GM13977 (cell line): ENCODE results near the gene OLIG2.

Source experiments
- DNase-seq: peaks from one replicate; pipeline ENCODE4 v3.0.0; 2012; ENCODE audit warnings: low spot score
- in situ Hi-C: fragments of 300-500 bp; cut with MboI; formaldehyde crosslinking; loops from one replicate; pipeline ENCODE4 v1.12.0; 2022; ENCODE audit warnings: low sequenced_read_pairs, low pct_unique_long_range_greater_than_20kb, mixed read lengths, inconsistent platforms; ENCODE audit not compliant: unreplicated experiment
- TF ChIP-seq, protein P1 (sequence below): IDR thresholded peaks from 2 replicates; pipeline ENCODE4 v1.5.1; 2012; ENCODE audit warnings: mild to moderate bottlenecking, control low read depth; ENCODE audit not compliant: insufficient read depth; ENCODE audit errors: extremely low read depth, missing control alignments

Gene OLIG2

DNA sequence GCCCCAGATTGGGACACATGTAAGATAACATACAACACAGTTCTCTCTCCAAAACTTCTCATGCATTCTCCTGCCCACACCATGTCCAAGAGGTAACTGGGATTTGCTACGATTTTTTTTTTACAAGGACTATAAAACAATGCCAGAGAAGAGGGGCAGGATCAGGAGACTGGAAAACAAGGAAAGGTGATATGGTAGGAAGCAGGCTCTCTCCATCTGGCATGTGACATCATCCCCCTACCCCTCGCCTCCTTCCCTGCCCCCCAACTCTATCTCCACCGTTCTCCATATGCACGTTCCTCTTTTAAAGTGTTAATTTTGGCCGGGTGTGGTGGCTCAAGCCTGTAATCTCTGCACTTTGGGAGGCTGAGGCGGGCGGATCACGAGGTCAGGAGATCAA is 20.7 kb downstream of the OLIG2 start:
- in situ Hi-C loops: no loop called here

DNA sequence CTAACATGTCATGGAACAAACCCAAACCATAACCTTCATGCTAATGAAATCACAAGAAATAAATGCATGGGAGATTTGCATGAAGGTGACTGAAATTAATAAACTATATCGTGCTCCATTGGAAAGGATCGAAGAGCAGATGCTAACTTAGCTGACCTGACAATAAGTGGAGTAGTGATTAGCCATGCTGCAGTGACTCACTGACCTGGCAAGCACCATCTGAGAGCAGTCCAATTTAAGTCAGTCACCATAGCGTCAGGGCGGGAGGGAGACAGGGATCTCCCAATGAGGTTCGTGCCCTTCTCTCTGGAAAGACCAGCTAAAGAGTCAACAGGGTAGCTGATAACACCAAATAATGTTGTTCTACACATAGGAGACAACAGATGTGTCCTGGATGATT is 21.5 kb downstream of the OLIG2 start:
- no peak for DNase-seq
- in situ Hi-C loops: no loop called here
- TF ChIP-seq, protein P1, sequence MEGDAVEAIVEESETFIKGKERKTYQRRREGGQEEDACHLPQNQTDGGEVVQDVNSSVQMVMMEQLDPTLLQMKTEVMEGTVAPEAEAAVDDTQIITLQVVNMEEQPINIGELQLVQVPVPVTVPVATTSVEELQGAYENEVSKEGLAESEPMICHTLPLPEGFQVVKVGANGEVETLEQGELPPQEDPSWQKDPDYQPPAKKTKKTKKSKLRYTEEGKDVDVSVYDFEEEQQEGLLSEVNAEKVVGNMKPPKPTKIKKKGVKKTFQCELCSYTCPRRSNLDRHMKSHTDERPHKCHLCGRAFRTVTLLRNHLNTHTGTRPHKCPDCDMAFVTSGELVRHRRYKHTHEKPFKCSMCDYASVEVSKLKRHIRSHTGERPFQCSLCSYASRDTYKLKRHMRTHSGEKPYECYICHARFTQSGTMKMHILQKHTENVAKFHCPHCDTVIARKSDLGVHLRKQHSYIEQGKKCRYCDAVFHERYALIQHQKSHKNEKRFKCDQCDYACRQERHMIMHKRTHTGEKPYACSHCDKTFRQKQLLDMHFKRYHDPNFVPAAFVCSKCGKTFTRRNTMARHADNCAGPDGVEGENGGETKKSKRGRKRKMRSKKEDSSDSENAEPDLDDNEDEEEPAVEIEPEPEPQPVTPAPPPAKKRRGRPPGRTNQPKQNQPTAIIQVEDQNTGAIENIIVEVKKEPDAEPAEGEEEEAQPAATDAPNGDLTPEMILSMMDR: no peak

More for the DNA sequence above, 20.7 kb downstream of the OLIG2 start:
- no peak for DNase-seq
- TF ChIP-seq, protein P1: no peak

DNA sequence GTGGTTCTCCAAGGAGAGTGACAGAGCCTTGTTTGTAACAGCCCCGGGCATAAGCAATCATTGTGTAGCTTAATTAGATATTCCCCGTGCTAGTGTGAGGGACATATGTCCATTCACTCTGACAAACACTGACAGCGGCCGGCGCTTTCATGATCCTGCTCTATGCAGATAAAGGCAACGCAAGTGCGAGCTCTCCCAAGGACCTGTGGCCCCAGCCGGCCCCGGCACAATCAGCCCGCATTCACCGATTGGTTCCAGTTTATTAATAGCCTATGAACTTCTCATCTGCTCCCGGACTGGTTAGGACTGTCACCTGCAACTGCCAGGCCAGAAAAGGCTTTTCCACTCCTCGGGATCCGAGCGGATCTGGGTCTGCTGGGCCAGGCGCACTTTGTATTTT is 26.2 kb downstream of the OLIG2 start:
- in situ Hi-C loops: no loop called here
- TF ChIP-seq, protein P1: no peak
- no peak for DNase-seq

DNA sequence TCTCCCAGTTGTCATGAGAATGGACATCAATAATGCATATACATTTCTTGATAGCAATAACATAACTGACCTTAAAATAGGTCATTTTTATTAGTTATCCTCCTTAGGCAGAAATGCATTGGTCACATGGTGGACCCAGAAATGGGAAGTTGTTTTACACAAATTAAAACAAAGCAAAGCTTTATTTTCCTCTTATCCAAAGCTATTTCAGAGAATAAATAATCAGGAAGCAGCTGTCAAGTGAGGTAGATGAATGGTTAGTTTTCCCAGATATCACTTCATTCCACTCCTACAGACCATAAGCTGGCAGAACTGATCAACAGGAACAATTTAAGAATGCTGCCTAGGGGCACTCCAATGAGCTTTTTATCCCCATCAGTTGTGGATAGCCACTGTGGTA is 28.2 kb downstream of the OLIG2 start:
- no peak for DNase-seq
- in situ Hi-C loops: no loop called here
- TF ChIP-seq, protein P1: no peak

DNA sequence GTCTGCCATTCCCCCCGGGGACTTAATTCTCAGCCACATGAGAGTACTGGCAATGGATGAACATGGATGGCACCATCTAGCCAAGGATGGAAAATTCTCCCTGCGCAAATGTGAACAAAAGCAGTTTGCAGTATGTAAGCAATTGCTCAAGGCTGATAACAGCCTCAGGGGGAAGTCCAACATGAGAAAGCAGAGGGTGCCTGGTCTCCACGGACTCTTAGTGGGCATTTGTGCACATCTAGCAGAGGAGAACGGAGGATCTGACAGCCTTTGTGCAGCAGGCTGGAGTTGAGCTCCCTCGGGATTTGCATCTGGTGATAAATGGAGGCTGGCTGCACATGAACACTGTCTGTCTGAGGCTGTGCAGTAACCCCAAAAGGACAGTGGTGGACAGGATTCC is 30.3 kb downstream of the OLIG2 start:
- DNase-seq: no peak
- in situ Hi-C loops: no loop called here
- TF ChIP-seq, protein P1: no peak

DNA sequence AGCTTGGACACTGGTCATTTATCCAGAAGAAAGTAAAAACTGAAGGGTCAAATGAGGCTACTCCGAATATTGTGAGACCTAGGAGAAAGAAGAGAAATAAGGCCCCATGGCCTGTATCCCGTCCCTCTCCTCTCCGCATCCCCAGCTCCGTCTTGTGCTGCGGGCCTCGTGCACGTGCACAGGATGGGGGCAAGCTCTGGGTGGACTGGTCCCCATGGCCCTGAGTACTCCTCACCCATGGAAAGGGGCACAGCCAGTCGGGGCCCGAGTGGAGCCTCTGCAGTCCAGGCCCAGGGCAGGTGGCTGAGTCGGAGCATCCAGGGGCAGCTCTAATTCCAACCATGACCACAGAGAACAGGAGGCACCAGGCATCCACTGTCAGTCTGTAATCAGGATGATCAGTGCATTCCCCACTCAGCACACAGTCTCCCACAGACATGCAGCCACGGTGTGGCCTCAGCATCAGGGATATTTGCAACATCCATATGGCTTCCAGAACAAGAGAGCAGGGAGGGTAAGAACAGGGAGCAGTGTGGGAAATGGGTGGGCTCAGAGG is 31.7 kb downstream of the OLIG2 start:
- DNase-seq: no peak
- in situ Hi-C loops: no loop called here
- TF ChIP-seq, protein P1: no peak

DNA sequence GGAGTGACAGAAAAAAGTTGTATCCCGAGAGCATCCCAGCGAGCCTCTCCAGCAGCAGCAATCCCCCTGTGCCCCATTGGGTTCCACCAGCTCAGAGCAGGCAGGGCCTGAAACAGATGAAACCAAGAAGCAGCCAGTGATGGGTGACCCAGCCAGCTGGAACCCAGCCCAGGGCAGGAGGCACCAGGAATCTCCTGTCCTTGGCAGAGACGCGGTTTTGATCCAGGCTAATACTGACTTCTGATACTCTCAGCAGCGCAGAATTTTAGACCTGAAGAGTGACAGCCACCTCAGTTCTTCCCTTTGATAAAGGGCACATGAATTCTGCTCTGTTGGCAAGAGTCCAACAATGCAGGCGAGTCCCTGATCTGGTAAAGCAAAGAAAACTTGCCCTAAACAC is 32.8 kb downstream of the OLIG2 start:
- TF ChIP-seq, protein P1: no peak
- in situ Hi-C loops: no loop called here
- DNase-seq: no peak
